Kasumi-1 (cell line): ENCODE results near the gene CABP1.
"Not testable (repeated sequence)": the region's sequence is repeated elsewhere in the genome, so short reads cannot be mapped to it uniquely, and the experiment has no call there.

Source experiments
- DNase-seq, 2 experiments: peaks; one replicate each; lab custom pipeline; 2025; lab: John Stamatoyannopoulos, UW

Gene CABP1

DNA sequence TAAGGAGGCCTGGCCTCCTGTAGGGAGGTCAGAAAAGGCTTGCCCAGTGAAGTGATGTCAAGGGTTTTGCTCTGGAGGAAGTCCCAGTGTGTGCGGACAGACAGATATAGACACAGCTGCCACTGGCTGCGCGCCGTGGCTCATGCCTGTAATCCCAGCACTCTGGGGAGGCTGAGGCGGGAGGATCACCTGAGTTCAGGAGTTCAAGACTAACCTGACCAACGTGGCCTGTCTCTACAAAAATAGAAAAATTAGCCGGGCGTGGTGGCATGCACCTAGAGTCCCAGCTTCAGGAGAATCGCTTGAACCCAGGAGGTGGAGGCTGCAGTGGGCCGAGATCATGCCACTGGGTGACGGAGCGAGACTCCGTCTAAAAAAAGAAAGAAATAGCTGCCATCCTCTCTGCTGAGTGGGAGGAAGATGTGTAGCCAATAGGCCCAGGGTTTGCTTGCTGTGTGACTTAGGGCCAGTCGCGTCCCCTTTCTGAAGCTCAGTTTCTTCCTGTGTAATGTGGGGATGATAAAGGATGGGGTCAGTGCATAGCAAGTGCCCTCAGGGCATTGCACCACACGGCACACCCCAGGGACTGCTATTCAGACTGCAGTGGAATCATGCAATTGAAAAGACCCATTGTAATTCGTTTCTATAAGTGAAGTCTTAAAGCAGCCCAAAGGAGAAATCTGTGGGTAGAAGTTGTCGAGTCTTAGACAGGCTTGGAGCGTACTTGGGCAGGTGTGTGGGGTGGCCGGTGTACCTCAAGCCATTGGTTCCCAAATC is 27.9 kb downstream of the CABP1 start:
- DNase-seq: no peak

- no peak for DNase-seq
Observed at GRCh38 chr12:120668868-120669840, 28.7 kb downstream of the CABP1 start.

- DNase-seq: not testable (repeated sequence)
Observed at GRCh38 chr12:120670237-120670636, 29.8 kb downstream of the CABP1 start.

- no peak for DNase-seq
Observed at GRCh38 chr12:120670667-120671066, 30.2 kb downstream of the CABP1 start.

GRCh38 chr12:120674097-120674636 is 33.7 kb downstream of the CABP1 start:
- no peak for DNase-seq

GRCh38 chr12:120677765-120678473 is 37.5 kb downstream of the CABP1 start:
- DNase-seq: no peak

GRCh38 chr12:120678572-120678971 is 38.1 kb downstream of the CABP1 start:
- DNase-seq: no peak

- DNase-seq: peak; percentile 20 to 27
Observed at GRCh38 chr12:120680165-120680738, 39.8 kb downstream of the CABP1 start.

- DNase-seq: no peak
Observed at GRCh38 chr12:120684523-120684932, 44.1 kb downstream of the CABP1 start.

DNA sequence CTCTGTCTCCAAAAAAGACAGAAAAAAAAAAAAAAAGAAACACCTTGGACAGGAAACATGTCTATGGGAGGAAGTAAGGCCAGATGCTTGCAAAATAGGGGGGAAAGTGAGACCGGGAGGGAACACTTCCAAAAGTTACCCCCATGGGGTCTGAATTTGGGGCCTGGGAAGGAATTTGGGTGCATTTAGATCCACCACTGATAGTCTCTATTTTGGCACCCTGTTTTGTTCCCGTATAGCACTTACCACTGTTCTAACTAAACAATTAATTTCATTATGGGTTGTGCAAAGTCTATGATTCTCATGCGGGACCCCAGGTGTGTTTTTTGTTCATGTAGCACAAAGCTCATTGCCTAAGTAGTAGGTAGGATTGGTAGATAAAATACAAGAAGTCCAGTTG is 45.1 kb downstream of the CABP1 start:
- DNase-seq: no peak

- peak; percentile 96 for DNase-seq
Observed at GRCh38 chr12:120686151-120686689, 45.8 kb downstream of the CABP1 start.

DNA sequence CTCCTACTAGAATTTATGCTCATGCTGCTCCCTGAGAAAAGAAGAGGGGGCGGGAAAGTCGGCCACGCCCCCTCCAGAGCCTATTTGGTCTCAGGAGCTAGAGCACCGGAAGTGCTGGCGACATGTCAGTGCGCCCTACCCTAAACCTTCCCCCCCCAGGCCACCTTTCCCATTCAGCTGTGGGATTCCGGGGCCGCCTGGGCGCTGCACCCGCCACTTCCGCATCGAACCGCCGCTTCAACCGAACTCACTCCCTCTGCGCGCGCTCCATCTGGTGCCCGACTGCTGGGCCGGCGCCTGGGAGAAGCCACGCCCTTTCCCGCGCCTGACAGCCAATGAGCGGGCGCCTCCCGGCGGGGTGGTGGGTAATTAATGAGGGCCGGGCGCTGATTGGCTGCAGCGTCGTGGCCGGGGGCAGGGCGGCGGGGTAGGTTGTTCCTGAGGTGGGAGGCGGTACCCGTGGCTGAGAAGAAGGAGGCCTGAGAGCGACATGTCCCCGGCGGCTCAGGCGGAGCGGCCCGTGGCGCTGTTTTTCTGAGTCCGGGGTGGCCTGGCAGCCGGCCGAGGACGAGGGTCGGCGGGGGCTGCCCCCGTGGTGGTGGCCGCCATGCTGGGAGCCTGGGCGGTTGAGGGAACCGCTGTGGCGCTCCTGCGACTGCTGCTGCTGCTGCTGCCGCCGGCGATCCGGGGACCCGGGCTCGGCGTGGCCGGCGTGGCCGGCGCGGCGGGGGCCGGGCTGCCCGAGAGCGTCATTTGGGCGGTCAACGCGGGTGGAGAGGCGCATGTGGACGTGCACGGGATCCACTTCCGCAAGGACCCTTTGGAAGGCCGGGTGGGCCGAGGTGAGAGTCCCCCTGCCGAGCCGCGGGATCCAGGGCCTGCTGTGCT is 46.5 kb downstream of the CABP1 start, which contains the start of gene MLEC:
Gene MLEC (plus strand): TSS at position 460 of the 888 bp plus-strand sequence. CDS start 148 bp downstream, at position 608.
- DNase-seq: peak; percentile 97 to 98

GRCh38 chr12:120687578-120688289 is 47.3 kb downstream of the CABP1 start:
- peak; percentile 31 to 38 for DNase-seq

DNA sequence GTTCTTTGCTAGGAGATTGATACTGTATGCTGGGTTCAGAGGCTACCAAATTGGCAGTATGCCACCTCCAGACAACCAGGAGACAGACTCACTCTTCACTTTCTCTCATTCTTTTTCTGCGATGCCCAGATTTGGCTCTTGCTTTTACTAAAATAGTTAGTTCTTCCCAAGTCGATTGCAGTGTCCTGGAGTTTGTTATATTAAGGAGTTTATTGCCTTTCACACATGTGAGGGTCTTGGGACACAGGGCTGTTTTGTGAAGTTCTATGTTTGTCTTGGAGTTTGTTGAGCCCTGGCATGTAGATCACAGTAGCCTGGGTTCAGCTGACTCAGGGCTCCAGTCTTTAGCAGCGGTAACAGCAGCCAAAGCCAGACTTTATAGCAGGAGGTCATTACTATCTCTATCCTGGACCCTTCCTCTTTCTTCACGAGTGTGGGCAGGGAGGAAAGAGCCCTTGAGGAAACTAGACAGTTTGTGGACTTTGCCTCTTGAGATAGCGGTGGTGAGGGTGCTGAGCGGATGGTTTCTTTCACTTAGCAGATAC is 48.2 kb downstream of the CABP1 start:
- peak; percentile 31 to 52 for DNase-seq

- no peak for DNase-seq
Observed at GRCh38 chr12:120689397-120690082, 49.1 kb downstream of the CABP1 start.

GRCh38 chr12:120690083-120690450 is 49.6 kb downstream of the CABP1 start:
- DNase-seq: no peak

GRCh38 chr12:120690978-120691377 is 50.6 kb downstream of the CABP1 start:
- no peak for DNase-seq

DNA sequence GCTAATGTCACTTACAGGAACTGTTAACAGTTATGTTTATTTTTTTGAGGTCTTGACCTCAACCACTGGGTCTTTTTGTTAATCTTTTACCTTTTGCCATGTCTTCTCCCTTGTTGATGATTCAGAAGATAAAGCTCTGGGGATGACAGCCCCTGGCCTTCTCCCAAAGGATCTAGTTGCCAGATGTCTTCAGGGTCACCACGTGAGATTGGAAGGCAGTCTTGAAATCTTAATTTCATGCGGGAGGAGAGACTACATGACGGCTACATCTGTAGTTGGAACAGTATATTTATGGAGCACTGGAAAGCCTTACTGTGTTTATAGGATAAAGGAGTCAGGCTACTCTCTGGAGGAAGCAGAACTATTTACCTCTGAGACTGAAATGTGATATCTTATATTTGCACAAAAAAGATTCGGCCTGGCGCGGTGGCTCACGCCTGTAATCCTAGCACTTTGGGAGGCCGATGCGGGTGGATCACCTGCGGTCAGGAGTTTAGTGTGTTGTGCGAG is 52.2 kb downstream of the CABP1 start:
- no peak for DNase-seq
